Measurements from ENCODE around the gene USP53. TPM values are rescaled to one million over a fixed set of nuclear protein-coding genes. Genes with fewer than 3 reads are reported as not detected.

The USP53 gene
- total and polyA plus RNA-seq, 9 of the 15 experiments (the other 6 are each of a cell fraction or from before 2014, with no cell fraction given) = 2.9 to 9.6 (median 8.3) TPM

DNA sequence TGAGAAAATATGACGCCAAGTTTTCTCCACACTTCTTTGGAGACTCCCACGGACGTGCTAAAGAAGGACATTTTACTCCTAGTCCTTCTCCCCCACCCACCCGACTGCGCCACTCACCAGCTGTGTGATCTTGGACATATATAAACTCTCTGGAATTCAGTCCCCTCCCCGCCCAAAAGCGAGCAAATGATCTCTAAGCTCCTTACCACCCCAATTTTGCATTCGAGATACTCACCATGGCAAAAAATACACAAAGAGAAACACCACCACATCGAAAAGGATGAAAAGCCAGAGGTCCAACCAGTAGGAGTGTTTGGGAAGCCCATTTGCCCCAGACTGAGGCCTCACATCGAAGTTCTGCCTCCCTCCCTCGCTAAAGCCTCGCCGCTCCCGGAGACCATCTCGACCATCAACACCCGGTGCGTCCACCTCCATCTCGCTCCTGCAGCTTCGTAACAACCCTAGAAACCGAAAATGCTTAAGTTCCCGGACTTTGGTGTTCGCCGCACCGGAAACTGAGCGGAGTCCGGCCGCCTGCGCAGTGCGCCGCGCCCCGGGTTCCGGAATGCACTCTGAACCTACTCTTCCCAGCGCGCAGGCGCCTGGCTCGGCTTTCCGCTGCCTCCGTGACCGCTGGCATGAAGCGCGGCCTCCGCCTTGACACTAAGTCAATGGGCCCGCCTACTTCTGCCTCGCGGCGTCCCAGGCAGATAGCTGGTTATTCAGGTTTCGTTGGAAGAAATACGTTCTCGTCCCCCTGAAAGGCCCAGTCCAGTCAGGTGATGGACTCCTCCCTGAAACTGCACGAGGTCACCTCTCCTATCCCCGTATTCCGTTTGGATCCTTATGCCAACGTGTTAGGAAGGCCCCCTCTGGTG is 87.8 kb downstream of the USP53 start (continued):
- TF ChIP-seq ZNF316 (IDR thresholded peaks at IDR 0.05) (no peak), TEAD2 (tag; IDR thresholded peaks at IDR 0.05) (no peak), HMGN3 (IDR thresholded peaks at IDR 0.05; ENCODE audit: borderline replicate concordance, extremely low read depth, insufficient read length, low read depth, low read length) (no peak)

DNA sequence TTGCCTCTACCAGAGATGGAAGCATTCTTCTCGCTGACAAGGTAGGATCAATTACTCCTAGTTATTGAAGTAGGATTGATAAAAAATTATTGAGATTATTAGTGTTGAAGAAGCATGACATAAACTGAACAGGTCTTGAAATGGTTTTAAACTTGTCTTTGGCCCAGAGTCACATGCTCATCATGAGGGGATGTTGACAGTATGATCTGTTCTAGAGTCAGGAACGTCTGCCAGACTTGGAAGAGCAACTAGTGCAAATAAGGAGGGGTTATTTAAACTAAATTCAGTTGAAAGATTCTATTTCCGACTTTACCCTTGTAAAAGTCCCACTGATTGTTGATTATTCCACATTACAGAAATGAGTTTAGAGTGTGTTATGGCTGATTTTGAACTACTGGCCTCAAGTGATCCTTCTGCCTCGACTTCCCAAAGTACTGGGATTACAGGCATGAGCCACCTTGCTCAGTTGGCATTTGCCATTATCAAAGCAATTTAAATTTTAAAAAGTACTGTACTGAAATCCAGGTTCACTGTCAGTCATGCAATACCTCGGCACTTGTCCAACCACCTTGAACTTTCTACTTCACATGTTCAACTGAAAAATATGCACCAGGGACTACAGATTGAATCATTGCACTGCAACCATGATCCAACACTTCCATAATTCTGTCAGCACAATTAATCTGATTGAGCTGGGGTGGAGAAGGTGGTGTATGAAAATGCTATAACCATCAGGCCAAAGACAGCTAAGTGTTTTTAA is 89.7 kb downstream of the USP53 start:
- POLR2A ChIA-PET = no interaction called here
- no peak for FAIRE-seq

More for the DNA sequence above, 89.7 kb downstream of the USP53 start:
- Histone ChIP-seq H3K79me2 (ENCODE audit: control insufficient read depth, insufficient read depth, low read length) (peaks cover 26% of the 10 kb centered on the region), H3K27ac (ENCODE audit: extremely low read depth, low read depth, low read length) (no peak overlapping the region), H3K4me1 (replicated peaks in 1 of 2; ENCODE audit: control insufficient read depth in 2 of 2, insufficient read depth in 2 of 2, low read length in 2 of 2) (peaks cover 5 to 11% of the 10 kb centered on the region in 2 experiments; a peak in 3 of 5 replicates), H3K27me3 (ENCODE audit: control insufficient read depth in 2 of 2, insufficient read depth in 2 of 2, low read length in 2 of 2) (no peaks in the 10 kb centered on the region), H3K4me2 (ENCODE audit: insufficient read depth, low read length) (no peak overlapping the region), H4K20me1 (replicated peaks; ENCODE audit: control insufficient read depth, insufficient read depth, low read length) (no peaks in the 10 kb centered on the region), H3K9me1 (ENCODE audit: control insufficient read depth, insufficient read depth, low read length) (no peaks in the 10 kb centered on the region), H3K9ac (ENCODE audit: insufficient read depth in 1 of 2, low read depth in 2 of 2, low read length in 2 of 2) (no peak overlapping the region), H2AFZ (ENCODE audit: low read depth, low read length) (no peak overlapping the region), H3K36me3 (ENCODE audit: control insufficient read depth, insufficient read depth, low read length) (peaks cover 13% of the 10 kb centered on the region; the same call in 1 of the 3 replicates), H3K4me3 (no peak overlapping the region), H3K9me3 (replicated peaks; ENCODE audit: control insufficient read depth, insufficient read depth, low read depth, low read length) (no peaks in the 10 kb centered on the region)
- DNase-seq (ENCODE audit: extremely low read depth in 1 of 4, low spot score in 3 of 4) (no peak), ATAC-seq (no peak)
- TF ChIP-seq ZNF282 (CRISPR knock-in tag; IDR thresholded peaks at IDR 0.05) (no peak), L3MBTL2 (IDR thresholded peaks at IDR 0.05) (0 out of 2 replicates have a peak, but pooled peaks have one; percentile 17), MEIS2 (IDR thresholded peaks at IDR 0.05; ENCODE audit: partially characterized antibody) (peak; percentile 47)
- TF ChIP-seq, protein P1, sequence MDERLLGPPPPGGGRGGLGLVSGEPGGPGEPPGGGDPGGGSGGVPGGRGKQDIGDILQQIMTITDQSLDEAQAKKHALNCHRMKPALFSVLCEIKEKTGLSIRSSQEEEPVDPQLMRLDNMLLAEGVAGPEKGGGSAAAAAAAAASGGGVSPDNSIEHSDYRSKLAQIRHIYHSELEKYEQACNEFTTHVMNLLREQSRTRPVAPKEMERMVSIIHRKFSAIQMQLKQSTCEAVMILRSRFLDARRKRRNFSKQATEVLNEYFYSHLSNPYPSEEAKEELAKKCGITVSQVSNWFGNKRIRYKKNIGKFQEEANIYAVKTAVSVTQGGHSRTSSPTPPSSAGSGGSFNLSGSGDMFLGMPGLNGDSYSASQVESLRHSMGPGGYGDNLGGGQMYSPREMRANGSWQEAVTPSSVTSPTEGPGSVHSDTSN (CRISPR knock-in tag; IDR thresholded peaks at IDR 0.05; ENCODE audit: low read depth) = no peak
- TF ChIP-seq, protein P1 (tag; conservative IDR thresholded peaks at IDR 0.05; ENCODE audit: low read depth) = 0 out of 2 replicates have a peak, but pooled peaks have one; percentile 43
- CTCF ChIA-PET (ENCODE audit: low intra/inter-chr PET ratio) = no interaction called here
- intact Hi-C loops (cut with micrococcal nuclease) (no loop called here), in situ Hi-C loops (cut with MboI) (no loop called here)
- BruUV-seq (replicated peaks) = no TSS peak
- WGBS (ENCODE audit: insufficient coverage, low coverage, missing lambda C conversion rate) = 35% methylated on average over 5 of the region's 5 CpGs
